CD14-positive monocyte (primary cell): Measurements from ENCODE around the gene BICD1. TPM values are rescaled to one million over a fixed set of nuclear protein-coding genes. Genes with fewer than 3 reads are reported as not detected.

Experiments used
- DNase-seq, 3 donors: peaks; one replicate each; pipeline ENCODE4 v3.0.0-alpha.2; 2011 to 2022
- H2AFZ ChIP-seq: 2 replicates; pipeline ENCODE4 v1.6.0; 2012; ENCODE audit warnings: mild to moderate bottlenecking, low read depth, low read length, inconsistent platforms; ENCODE audit not compliant: insufficient read depth, poor library complexity, severe bottlenecking
- H3K27ac ChIP-seq, 2 donors: 1 replicate in 1 of 2; 2 replicates in 1 of 2; pipeline ENCODE4 v1.5.1; 2012 to 2013; ENCODE audit warnings: low read length in 2 of 2, control low read depth in 1 of 2, inconsistent platforms in 1 of 2, low read depth in 1 of 2, mild to moderate bottlenecking in 1 of 2
- H3K27me3 ChIP-seq, 2 donors: one replicate each; pipeline versions ENCODE4 v1.6.0 to v1.6.1; 2011 to 2013; ENCODE audit warnings: low read length in 2 of 2; ENCODE audit not compliant: control insufficient read depth in 2 of 2, insufficient read depth in 2 of 2
- H3K36me3 ChIP-seq, 2 donors: replicated peaks in 1 of 2; 1 replicate in 1 of 2; 2 replicates in 1 of 2; pipeline versions ENCODE4 v1.5.1 to v1.6.1; 2012 to 2013; ENCODE audit warnings: low read length in 2 of 2, control low read depth in 1 of 2, inconsistent platforms in 1 of 2, mild to moderate bottlenecking in 1 of 2; ENCODE audit not compliant: insufficient read depth in 2 of 2, control insufficient read depth in 1 of 2
- H3K4me1 ChIP-seq, 2 donors: 1 replicate in 1 of 2; 2 replicates in 1 of 2; pipeline versions ENCODE4 v1.5.1 to v1.6.1; 2012 to 2013; ENCODE audit warnings: low read length in 2 of 2, control low read depth in 1 of 2, inconsistent platforms in 1 of 2, mild to moderate bottlenecking in 1 of 2, moderate library complexity in 1 of 2; ENCODE audit not compliant: insufficient read depth in 2 of 2, control insufficient read depth in 1 of 2
- H3K4me2 ChIP-seq: replicated peaks from 2 replicates; pipeline ENCODE3; 2012; ENCODE audit warnings: low read length, moderate library complexity, mild to moderate bottlenecking; ENCODE audit not compliant: poor library complexity, severe bottlenecking; ENCODE audit errors: extremely low read depth
- H3K4me3 ChIP-seq, 3 experiments: fragments of 200-600 bp in 1 of 3; sonication (generic) in 1 of 3; replicated peaks in 1 of 3; 1 replicate in 2 of 3; 2 replicates in 1 of 3; pipeline ENCODE4 v1.5.1; 2011 to 2013; ENCODE audit warnings: low read length in 3 of 3, mild to moderate bottlenecking in 3 of 3, control low read depth in 2 of 3, low read depth in 2 of 3, inconsistent platforms in 1 of 3, moderate library complexity in 1 of 3
- H3K79me2 ChIP-seq: 2 replicates; pipeline ENCODE4 v1.6.0; 2012; ENCODE audit warnings: mild to moderate bottlenecking, control low read depth, inconsistent platforms, low read length, moderate library complexity; ENCODE audit not compliant: insufficient read depth
- H3K9ac ChIP-seq: 2 replicates; pipeline ENCODE4 v1.6.0; 2017; ENCODE audit warnings: low read length, mild to moderate bottlenecking; ENCODE audit not compliant: insufficient read depth, poor library complexity, severe bottlenecking
- H3K9me3 ChIP-seq, 2 donors: replicated peaks in 1 of 2; 1 replicate in 1 of 2; 2 replicates in 1 of 2; pipeline versions ENCODE4 v1.5.1 to v1.6.1; 2012 to 2013; ENCODE audit warnings: low read length in 2 of 2, control low read depth in 1 of 2; ENCODE audit not compliant: control insufficient read depth in 1 of 2, insufficient read depth in 1 of 2
- H4K20me1 ChIP-seq: 2 replicates; pipeline ENCODE4 v1.6.0; 2012; ENCODE audit warnings: mild to moderate bottlenecking, low read length, control low read depth, moderate library complexity; ENCODE audit not compliant: insufficient read depth
- H3K27ac Mint-ChIP-seq, 7 donors: one replicate each; pipeline ENCODE4 v1.8.0; 2020; ENCODE audit warnings: mild to moderate bottlenecking in 7 of 7, mixed read lengths in 7 of 7, moderate library complexity in 6 of 7, inconsistent platforms in 2 of 7
- H3K27me3 Mint-ChIP-seq, 3 donors: one replicate each; pipeline ENCODE4 v1.8.0; 2021 to 2022; ENCODE audit warnings: low read depth in 3 of 3, mild to moderate bottlenecking in 3 of 3, mixed read lengths in 3 of 3, moderate library complexity in 3 of 3, inconsistent platforms in 1 of 3
- H3K36me3 Mint-ChIP-seq, 2 donors: one replicate each; pipeline ENCODE4 v1.8.0; 2020; ENCODE audit warnings: mixed read lengths in 2 of 2, inconsistent platforms in 1 of 2, mild to moderate bottlenecking in 1 of 2
- H3K4me1 Mint-ChIP-seq: one replicate; pipeline ENCODE4 v1.8.0; 2020; ENCODE audit warnings: mild to moderate bottlenecking, mixed read lengths
- H3K4me3 Mint-ChIP-seq, 2 donors: one replicate each; pipeline ENCODE4 v1.8.0; 2020; ENCODE audit warnings: mild to moderate bottlenecking in 2 of 2, mixed read lengths in 2 of 2, moderate library complexity in 1 of 2
- H3K9me3 Mint-ChIP-seq, 7 donors: one replicate each; pipeline ENCODE4 v1.8.0; 2020 to 2022; ENCODE audit warnings: mixed read lengths in 7 of 7, mild to moderate bottlenecking in 6 of 7, moderate library complexity in 6 of 7, inconsistent platforms in 2 of 7
- CTCF ChIP-seq: fragments of 200-600 bp; IDR thresholded peaks from one replicate; pipeline ENCODE4 v1.8.0; 2022; ENCODE audit warnings: antibody characterized with exemption, mild to moderate bottlenecking
- WGBS: methylation state at CpG from one replicate; pipeline ENCODE4 v1.1.5; 2013; ENCODE audit warnings: missing lambda C conversion rate; ENCODE audit not compliant: insufficient coverage; 5-methylcytosine and 5-hydroxymethylcytosine counted together
- intact Hi-C, 2 donors: fragments of 100-400 bp; cut with micrococcal nuclease; formaldehyde crosslinking; loops; one replicate each; pipeline versions ENCODE4 v1.15.0 to v1.15.1; 2023
- polyA plus RNA-seq, 3 donors: library from polyadenylated mRNA; depleted of rRNA in 1 of 3; unstranded in 2 of 3; stranded (reverse) in 1 of 3; fragments of 300-500 nt in 2 of 3; fragments of >200 nt in 1 of 3; fragmentation: Illumina TruSeq in 2 of 3; gene quantifications; 1 replicate in 2 of 3; 2 replicates in 1 of 3; pipeline ENCODE4 v1.2.3, GENCODE V29; 2012 to 2021

BICD1 gene
- polyA plus RNA-seq, 3 donors: 0.55 to 2.1 (median 1.6) TPM

- no peak overlapping the region for H3K4me3 Mint-ChIP-seq
- peaks cover 0 to 5% (median 0%) of the 10 kb centered on the region in 7 donors for H3K9me3 Mint-ChIP-seq
These were observed 21.9 kb upstream of the BICD1 start for GRCh38 chr12:32084753-32085152.

GRCh38 chr12:32087306-32087705, 19.3 kb upstream of the BICD1 start:
- Histone ChIP-seq H3K27ac (no peak overlapping the region), H2AFZ (no peak overlapping the region), H3K27me3 (no peaks in the 10 kb centered on the region), H3K36me3 (no peaks in the 10 kb centered on the region), H3K4me2 (no peak overlapping the region), H3K9me3 (no peaks in the 10 kb centered on the region), H3K79me2 (no peaks in the 10 kb centered on the region), H3K9ac (no peak overlapping the region), H3K4me1 (no peaks in the 10 kb centered on the region), H3K4me3 (no peak overlapping the region), H4K20me1 (no peaks in the 10 kb centered on the region)
- H3K4me3 Mint-ChIP-seq: no peak overlapping the region
- no peak for TF ChIP-seq CTCF
- peaks cover 3% of the 10 kb centered on the region for H3K4me1 Mint-ChIP-seq
- peaks cover 0 to 5% (median 0%) of the 10 kb centered on the region in 7 donors for H3K9me3 Mint-ChIP-seq
- peaks cover 0 to 3% (median 2%) of the 10 kb centered on the region in 3 donors for H3K27me3 Mint-ChIP-seq
- no peaks in the 10 kb centered on the region for H3K36me3 Mint-ChIP-seq
- DNase-seq: no peak
- 100% methylated on average over 1 of the region's 5 CpGs for WGBS
- no peak overlapping the region for H3K27ac Mint-ChIP-seq
- intact Hi-C loops: no loop called here

More at GRCh38 chr12:32084753-32085152, 21.9 kb upstream of the BICD1 start:
- no peak overlapping the region for H3K9ac ChIP-seq
- H3K27ac ChIP-seq: no peak overlapping the region
- H4K20me1 ChIP-seq: no peaks in the 10 kb centered on the region
- no peaks in the 10 kb centered on the region for H3K27me3 ChIP-seq
- no peak overlapping the region for H2AFZ ChIP-seq
- H3K79me2 ChIP-seq: no peaks in the 10 kb centered on the region
- Mint-ChIP-seq H3K36me3 (no peaks in the 10 kb centered on the region), H3K27ac (no peak overlapping the region), H3K27me3 (peaks cover 0 to 3% (median 3%) of the 10 kb centered on the region in 3 donors), H3K4me1 (peaks cover 3% of the 10 kb centered on the region)
- no peak overlapping the region for H3K4me3 ChIP-seq
- no peak for TF ChIP-seq CTCF
- intact Hi-C loops: no loop called here
- no peak overlapping the region for H3K4me2 ChIP-seq
- no peaks in the 10 kb centered on the region for H3K4me1 ChIP-seq
- 100% methylated on average over 1 of the region's 3 CpGs for WGBS
- DNase-seq: no peak
- H3K9me3 ChIP-seq: no peaks in the 10 kb centered on the region
- H3K36me3 ChIP-seq: no peaks in the 10 kb centered on the region
